ENCODE data around the gene WFIKKN2. TPM values are rescaled to one million over a fixed set of nuclear protein-coding genes. Genes with fewer than 3 reads are reported as not detected.

WFIKKN2 gene
- total and polyA plus RNA-seq, 2 of the 8 experiments (the other 6 are each of a cell fraction or from before 2014, with no cell fraction given), result 0.07 to 0.30 TPM

DNA sequence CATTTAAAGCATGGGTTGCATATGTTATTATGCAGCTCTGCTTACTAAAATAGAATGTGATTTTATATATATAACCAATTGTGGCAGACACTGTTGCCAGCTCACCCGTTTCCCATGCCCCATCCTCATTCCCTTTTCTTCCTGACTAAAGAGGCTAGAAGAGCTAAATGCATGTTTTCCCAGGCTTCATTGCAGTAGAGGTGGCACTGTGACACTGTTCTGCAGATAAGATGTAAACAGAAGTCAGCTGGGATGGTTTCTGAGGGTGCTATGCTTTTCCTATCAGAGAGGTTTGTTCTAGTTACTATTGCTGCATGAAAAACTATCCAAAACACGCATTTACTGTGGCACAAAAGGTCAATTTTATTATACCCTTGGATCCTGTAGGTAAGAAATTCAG, 36.5 kb downstream of the WFIKKN2 start (continued):
- TF ChIP-seq, protein P1, sequence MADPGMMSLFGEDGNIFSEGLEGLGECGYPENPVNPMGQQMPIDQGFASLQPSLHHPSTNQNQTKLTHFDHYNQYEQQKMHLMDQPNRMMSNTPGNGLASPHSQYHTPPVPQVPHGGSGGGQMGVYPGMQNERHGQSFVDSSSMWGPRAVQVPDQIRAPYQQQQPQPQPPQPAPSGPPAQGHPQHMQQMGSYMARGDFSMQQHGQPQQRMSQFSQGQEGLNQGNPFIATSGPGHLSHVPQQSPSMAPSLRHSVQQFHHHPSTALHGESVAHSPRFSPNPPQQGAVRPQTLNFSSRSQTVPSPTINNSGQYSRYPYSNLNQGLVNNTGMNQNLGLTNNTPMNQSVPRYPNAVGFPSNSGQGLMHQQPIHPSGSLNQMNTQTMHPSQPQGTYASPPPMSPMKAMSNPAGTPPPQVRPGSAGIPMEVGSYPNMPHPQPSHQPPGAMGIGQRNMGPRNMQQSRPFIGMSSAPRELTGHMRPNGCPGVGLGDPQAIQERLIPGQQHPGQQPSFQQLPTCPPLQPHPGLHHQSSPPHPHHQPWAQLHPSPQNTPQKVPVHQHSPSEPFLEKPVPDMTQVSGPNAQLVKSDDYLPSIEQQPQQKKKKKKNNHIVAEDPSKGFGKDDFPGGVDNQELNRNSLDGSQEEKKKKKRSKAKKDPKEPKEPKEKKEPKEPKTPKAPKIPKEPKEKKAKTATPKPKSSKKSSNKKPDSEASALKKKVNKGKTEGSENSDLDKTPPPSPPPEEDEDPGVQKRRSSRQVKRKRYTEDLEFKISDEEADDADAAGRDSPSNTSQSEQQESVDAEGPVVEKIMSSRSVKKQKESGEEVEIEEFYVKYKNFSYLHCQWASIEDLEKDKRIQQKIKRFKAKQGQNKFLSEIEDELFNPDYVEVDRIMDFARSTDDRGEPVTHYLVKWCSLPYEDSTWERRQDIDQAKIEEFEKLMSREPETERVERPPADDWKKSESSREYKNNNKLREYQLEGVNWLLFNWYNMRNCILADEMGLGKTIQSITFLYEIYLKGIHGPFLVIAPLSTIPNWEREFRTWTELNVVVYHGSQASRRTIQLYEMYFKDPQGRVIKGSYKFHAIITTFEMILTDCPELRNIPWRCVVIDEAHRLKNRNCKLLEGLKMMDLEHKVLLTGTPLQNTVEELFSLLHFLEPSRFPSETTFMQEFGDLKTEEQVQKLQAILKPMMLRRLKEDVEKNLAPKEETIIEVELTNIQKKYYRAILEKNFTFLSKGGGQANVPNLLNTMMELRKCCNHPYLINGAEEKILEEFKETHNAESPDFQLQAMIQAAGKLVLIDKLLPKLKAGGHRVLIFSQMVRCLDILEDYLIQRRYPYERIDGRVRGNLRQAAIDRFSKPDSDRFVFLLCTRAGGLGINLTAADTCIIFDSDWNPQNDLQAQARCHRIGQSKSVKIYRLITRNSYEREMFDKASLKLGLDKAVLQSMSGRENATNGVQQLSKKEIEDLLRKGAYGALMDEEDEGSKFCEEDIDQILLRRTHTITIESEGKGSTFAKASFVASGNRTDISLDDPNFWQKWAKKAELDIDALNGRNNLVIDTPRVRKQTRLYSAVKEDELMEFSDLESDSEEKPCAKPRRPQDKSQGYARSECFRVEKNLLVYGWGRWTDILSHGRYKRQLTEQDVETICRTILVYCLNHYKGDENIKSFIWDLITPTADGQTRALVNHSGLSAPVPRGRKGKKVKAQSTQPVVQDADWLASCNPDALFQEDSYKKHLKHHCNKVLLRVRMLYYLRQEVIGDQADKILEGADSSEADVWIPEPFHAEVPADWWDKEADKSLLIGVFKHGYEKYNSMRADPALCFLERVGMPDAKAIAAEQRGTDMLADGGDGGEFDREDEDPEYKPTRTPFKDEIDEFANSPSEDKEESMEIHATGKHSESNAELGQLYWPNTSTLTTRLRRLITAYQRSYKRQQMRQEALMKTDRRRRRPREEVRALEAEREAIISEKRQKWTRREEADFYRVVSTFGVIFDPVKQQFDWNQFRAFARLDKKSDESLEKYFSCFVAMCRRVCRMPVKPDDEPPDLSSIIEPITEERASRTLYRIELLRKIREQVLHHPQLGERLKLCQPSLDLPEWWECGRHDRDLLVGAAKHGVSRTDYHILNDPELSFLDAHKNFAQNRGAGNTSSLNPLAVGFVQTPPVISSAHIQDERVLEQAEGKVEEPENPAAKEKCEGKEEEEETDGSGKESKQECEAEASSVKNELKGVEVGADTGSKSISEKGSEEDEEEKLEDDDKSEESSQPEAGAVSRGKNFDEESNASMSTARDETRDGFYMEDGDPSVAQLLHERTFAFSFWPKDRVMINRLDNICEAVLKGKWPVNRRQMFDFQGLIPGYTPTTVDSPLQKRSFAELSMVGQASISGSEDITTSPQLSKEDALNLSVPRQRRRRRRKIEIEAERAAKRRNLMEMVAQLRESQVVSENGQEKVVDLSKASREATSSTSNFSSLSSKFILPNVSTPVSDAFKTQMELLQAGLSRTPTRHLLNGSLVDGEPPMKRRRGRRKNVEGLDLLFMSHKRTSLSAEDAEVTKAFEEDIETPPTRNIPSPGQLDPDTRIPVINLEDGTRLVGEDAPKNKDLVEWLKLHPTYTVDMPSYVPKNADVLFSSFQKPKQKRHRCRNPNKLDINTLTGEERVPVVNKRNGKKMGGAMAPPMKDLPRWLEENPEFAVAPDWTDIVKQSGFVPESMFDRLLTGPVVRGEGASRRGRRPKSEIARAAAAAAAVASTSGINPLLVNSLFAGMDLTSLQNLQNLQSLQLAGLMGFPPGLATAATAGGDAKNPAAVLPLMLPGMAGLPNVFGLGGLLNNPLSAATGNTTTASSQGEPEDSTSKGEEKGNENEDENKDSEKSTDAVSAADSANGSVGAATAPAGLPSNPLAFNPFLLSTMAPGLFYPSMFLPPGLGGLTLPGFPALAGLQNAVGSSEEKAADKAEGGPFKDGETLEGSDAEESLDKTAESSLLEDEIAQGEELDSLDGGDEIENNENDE (IDR thresholded peaks at IDR 0.05; ENCODE audit: insufficient replicate concordance, low read length), result no peak

Data from H1 (cell line).